Heart left ventricle (tissue), 16 donors: Measurements from ENCODE around the gene MYMX. TPM values are rescaled to one million over a fixed set of nuclear protein-coding genes. Genes with fewer than 3 reads are reported as not detected.

Experiments
- ATAC-seq, 4 donors: fragments of 200-7000 bp; cut with Tn5 transposase; one replicate each; pipeline ENCODE4 v1.9.1; 2020 to 2022; ENCODE audit warnings: moderate library complexity in 4 of 4, mild to moderate bottlenecking in 3 of 4, moderate number of reproducible peaks in 1 of 4
- DNase-seq, 5 donors: peaks; one replicate each; pipeline ENCODE4 v3.0.0-alpha.2; 2020
- H3K27ac ChIP-seq, 12 donors: fragments of 200-600 bp; sonication (generic) in 4 of 12; one replicate each; pipeline versions ENCODE4 v1.5.0 to v1.8.0; 2016 to 2022; ENCODE audit warnings: mild to moderate bottlenecking in 2 of 12
- H3K27me3 ChIP-seq, 9 donors: fragments of 200-600 bp; sonication (generic) in 2 of 9; one replicate each; pipeline versions ENCODE4 v1.5.1 to v1.8.0; 2016 to 2022; ENCODE audit warnings: mild to moderate bottlenecking in 3 of 9
- H3K36me3 ChIP-seq, 9 donors: fragments of 200-600 bp; sonication (generic) in 2 of 9; one replicate each; pipeline versions ENCODE4 v1.5.0 to v1.8.0; 2018 to 2022; ENCODE audit warnings: mild to moderate bottlenecking in 2 of 9
- H3K4me1 ChIP-seq, 12 donors: fragments of 200-600 bp; sonication (generic) in 4 of 12; one replicate each; pipeline versions ENCODE4 v1.5.0 to v1.8.0; 2016 to 2022; ENCODE audit warnings: mild to moderate bottlenecking in 3 of 12
- H3K4me3 ChIP-seq, 12 donors: fragments of 200-600 bp; sonication (generic) in 4 of 12; one replicate each; pipeline versions ENCODE4 v1.5.0 to v1.8.0; 2017 to 2022; ENCODE audit warnings: mild to moderate bottlenecking in 9 of 12, moderate library complexity in 4 of 12
- H3K9me3 ChIP-seq, 12 donors: fragments of 200-600 bp; sonication (generic) in 4 of 12; one replicate each; pipeline versions ENCODE4 v1.5.0 to v1.8.0; 2016 to 2022; ENCODE audit warnings: mild to moderate bottlenecking in 1 of 12
- CTCF ChIP-seq, 12 donors: fragments of 200-600 bp; sonication (generic) in 4 of 12; IDR thresholded peaks; one replicate each; pipeline versions ENCODE4 v1.5.0 to v1.8.0; 2018 to 2022; ENCODE audit warnings: antibody characterized with exemption in 12 of 12, mild to moderate bottlenecking in 5 of 12
- POLR2A ChIP-seq, 2 donors: fragments of 450-650 bp; IDR thresholded peaks; one replicate each; pipeline ENCODE4 v1.6.1; 2017; ENCODE audit warnings: antibody characterized with exemption in 2 of 2, mild to moderate bottlenecking in 2 of 2, moderate library complexity in 2 of 2
- WGBS, 4 donors: extraction: QIAGEN DNeasy Blood & Tissue Kit in 2 of 4; methylation state at CpG; one replicate each; pipeline versions ENCODE4 v1.1.5 to v1.1.7; 2013 to 2018; 5-methylcytosine and 5-hydroxymethylcytosine counted together
- intact Hi-C, 10 donors: fragments of 100-400 bp; cut with DNase I; formaldehyde crosslinking; loops; one replicate each; pipeline versions ENCODE4 v1.11.1 to v1.14.2; 2022
- polyA plus RNA-seq, 2 donors: library from polyadenylated mRNA; stranded (reverse); fragments of 200-250 nt; gene quantifications; one replicate each; pipeline ENCODE4 v1.2.3, GENCODE V29; 2013
- total RNA-seq, 9 donors: library from RNA; depleted of rRNA in 2 of 9; stranded (reverse); fragments of >200 nt in 2 of 9; fragmentation: NEBNext Ultra II Directional in 3 of 9; extraction: Animal tissue kit (Norgen Biotek cat#: 25700) in 3 of 9; gene quantifications; one replicate each; pipeline versions ENCODE4 v1.1.0 to v1.2.4, GENCODE V29; 2016 to 2023
- donor health status: ischemic (EF 13 %, LVEDD 7.1; RV severe dilation, severe dysfunction).
- donor health status: healthy with polysubstance abuse.
- donor health status: DM: no; HTN: yes; CAD: no.
- donor health status: DM: no; HTN: no; CAD: no.
- donor health status: ischemic (EF 25% LVEDD 6.9; RV normal size, moderate dysfunction).
- donor health status: ischemic (EF 25% LVEDD 5.7; RV mildly dilated, moderate dysfunction).
- donor health status: healthy.
- donor health status: DM: yes; HTN: yes; CAD: no.
- donor health status: ischemic (EF 35%, LVEDD 5.7; RV mildly dilated, moderate dysfunction).
- donor health status: nonischemic (EF 11% LVEDD 7.7; RV severe dilation, severe dysfunction).
- donor health status: DM: yes; HTN: yes; CAD: no.
- donor health status: PGD.
- donor health status: ischemic (EF 29% LVEDD 5.4; RV normal size, mild dysfunction).
- donor health status: nonischemic (EF 23%, LVEDD 6.1; RV moderate dilation, normal function).

Gene MYMX
- total and polyA plus RNA-seq, 11 donors = 0.31 to 0.96 (median 0.60) TPM; not detected in 4

- DNase-seq = peak in 2 of 5 donors; percentile 37 to 43
- peak overlapping the region; percentile 49 to 89 (median 68) for H3K27ac ChIP-seq
- peaks cover 2 to 29% (median 16%) of the 10 kb centered on the region in 12 donors for H3K4me1 ChIP-seq
- H3K9me3 ChIP-seq = no peaks in the 10 kb centered on the region
- no peaks in the 10 kb centered on the region for H3K36me3 ChIP-seq
- no peaks in the 10 kb centered on the region for H3K27me3 ChIP-seq
- H3K4me3 ChIP-seq = no peak overlapping the region
- WGBS, 4 donors = 57 to 74% (median 67%) methylated on average over 4 of the region's 4 CpGs
- intact Hi-C loops = no loop called here
- ATAC-seq = peak; percentile 47 to 81 (median 69)
- TF ChIP-seq CTCF (IDR thresholded peaks at IDR 0.05) = no peak
- TF ChIP-seq POLR2A (IDR thresholded peaks at IDR 0.05) = no peak
Observed at GRCh38 chr6:44202332-44202971, 14.3 kb upstream of the MYMX start.

DNA sequence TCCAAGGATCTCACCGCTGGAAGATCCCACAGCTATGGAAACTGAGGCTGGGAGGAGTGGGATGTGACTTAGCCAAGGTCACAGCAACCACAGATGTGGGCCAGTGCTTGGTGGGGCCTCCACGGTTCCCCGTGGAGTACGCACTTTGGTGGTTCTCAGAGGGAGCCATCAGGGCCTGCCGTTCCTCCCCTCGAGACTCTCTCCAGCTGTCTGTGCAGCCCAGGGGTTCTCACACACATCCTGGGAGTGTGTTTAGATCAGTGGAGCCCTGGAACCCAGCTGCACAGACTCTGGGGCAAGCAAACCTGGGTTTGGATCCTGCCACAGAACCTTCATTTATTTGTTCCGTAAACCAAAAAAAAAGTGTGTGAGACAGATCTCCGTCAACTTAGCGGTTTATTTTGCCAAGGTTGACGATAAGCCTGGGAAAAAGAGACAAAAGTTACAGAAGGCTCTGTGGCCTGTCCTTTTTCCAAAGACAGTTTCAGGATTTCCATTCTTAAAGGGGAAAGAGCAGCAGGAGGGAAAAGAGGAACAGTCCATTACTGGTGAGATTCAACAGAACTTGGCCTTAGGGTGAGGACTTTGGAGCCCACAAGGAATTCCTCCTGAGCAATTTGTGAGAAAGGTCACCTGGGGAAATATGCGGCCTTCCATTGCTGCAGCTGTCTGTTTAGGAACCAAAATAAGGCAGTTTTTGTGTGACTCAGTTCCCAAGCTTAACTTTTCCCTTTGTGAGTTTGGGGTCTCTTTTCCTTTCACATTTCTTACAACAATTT lies 13.6 kb upstream of the MYMX start:
- TF ChIP-seq POLR2A (IDR thresholded peaks at IDR 0.05) = no peak
- no peak for TF ChIP-seq CTCF (IDR thresholded peaks at IDR 0.05)
- DNase-seq = no peak
- no peaks in the 10 kb centered on the region for H3K27me3 ChIP-seq
- WGBS, 4 donors = 59 to 68% (median 62%) methylated on average over 7 to 11 of the region's 11 CpGs
- peak in 1 of 4 donors; percentile 6 for ATAC-seq
- no peaks in the 10 kb centered on the region for H3K36me3 ChIP-seq
- intact Hi-C loops = no loop called here
- H3K9me3 ChIP-seq = no peaks in the 10 kb centered on the region
- H3K27ac ChIP-seq = peak overlapping the region; percentile 49 to 89 (median 68)
- H3K4me1 ChIP-seq = peaks cover 2 to 29% (median 16%) of the 10 kb centered on the region in 12 donors
- no peak overlapping the region for H3K4me3 ChIP-seq

GRCh38 chr6:44203955-44204354 lies 12.8 kb upstream of the MYMX start:
- Histone ChIP-seq H3K27ac (peak overlapping the region in 5 of 12 donors; percentile 66 to 76 (median 72)), H3K36me3 (no peaks in the 10 kb centered on the region), H3K4me1 (peaks cover 2 to 29% (median 16%) of the 10 kb centered on the region in 12 donors), H3K27me3 (no peaks in the 10 kb centered on the region), H3K4me3 (no peak overlapping the region), H3K9me3 (no peaks in the 10 kb centered on the region)
- DNase-seq = no peak
- no peak for TF ChIP-seq CTCF (IDR thresholded peaks at IDR 0.05)
- TF ChIP-seq POLR2A (IDR thresholded peaks at IDR 0.05) = no peak
- 94 to 98% (median 95%) methylated on average over 6 of the region's 6 CpGs for WGBS, 4 donors
- intact Hi-C loops = no loop called here
- no peak for ATAC-seq

- Histone ChIP-seq H3K27ac (no peak overlapping the region), H3K9me3 (no peaks in the 10 kb centered on the region), H3K4me3 (no peak overlapping the region), H3K27me3 (no peaks in the 10 kb centered on the region), H3K4me1 (peaks cover 2 to 8% (median 6%) of the 10 kb centered on the region in 12 donors), H3K36me3 (no peaks in the 10 kb centered on the region)
- TF ChIP-seq CTCF (IDR thresholded peaks at IDR 0.05) (no peak), POLR2A (IDR thresholded peaks at IDR 0.05) (no peak)
- intact Hi-C loops = no loop called here
- DNase-seq = no peak
- WGBS, 4 donors = 94 to 97% (median 95%) methylated on average over 6 of the region's 6 CpGs
- no peak for ATAC-seq
Observed at GRCh38 chr6:44207966-44208365, 8.8 kb upstream of the MYMX start.
